GM12878 (cell line): ENCODE results near the gene RPL19. TPM values are rescaled to one million over a fixed set of nuclear protein-coding genes. Genes with fewer than 3 reads are reported as not detected.

Experiments used
- ATAC-seq: fragments of 200-7000 bp; cut with Tn5 transposase; 3 replicates; pipeline ENCODE4 v1.9.1; 2020; ENCODE audit warnings: mild to moderate bottlenecking, moderate library complexity
- BruUV-seq: library from RNA; stranded (reverse); fragments of 400-500 nt; replicated peaks from 2 replicates; lab custom pipeline; 2021; lab: Mats Ljungman, UMichigan
- CTCF ChIA-PET: fragments of 300-600 bp; sonication (Branson Sonifier 250); formaldehyde crosslinking; extraction: SDS; loops from one replicate; lab custom pipeline; 2021; ENCODE audit warnings: inconsistent platforms; lab: Yijun Ruan, JAX
- POLR2A ChIA-PET: fragments of 350-600 bp; formaldehyde crosslinking; extraction: SDS; loops from one replicate; lab custom pipeline; 2021; ENCODE audit warnings: inconsistent platforms; lab: Charles Lee
- RAD21 ChIA-PET: fragments of 300-600 bp; sonication (Branson Sonifier 250); formaldehyde crosslinking; loops from one replicate; lab custom pipeline; 2023; ENCODE audit warnings: antibody characterized with exemption; ENCODE audit not compliant: unreplicated experiment; lab: Charles Lee
- SMC1A ChIA-PET: fragments of 300-600 bp; sonication (Branson Sonifier 250); formaldehyde crosslinking; loops from one replicate; lab custom pipeline; 2023; ENCODE audit not compliant: unreplicated experiment, uncharacterized antibody; lab: Charles Lee
- DNase-seq: peaks from one replicate; pipeline ENCODE4 v3.0.0-alpha.2; 2011; ENCODE audit warnings: low read depth, low spot score
- FAIRE-seq: peaks from 3 replicates; lab custom pipeline; 2011; peaks lifted over from hg19 to GRCh38; lab: Jason Lieb, UNC
- H2AFZ ChIP-seq: 2 replicates; pipeline ENCODE4 v1.6.0; 2011; ENCODE audit warnings: low read depth, low read length, control low read depth; ENCODE audit not compliant: control insufficient read depth
- H3K27ac ChIP-seq: 2 replicates; pipeline ENCODE4 v1.5.1; 2011; ENCODE audit warnings: control low read depth; ENCODE audit not compliant: control insufficient read depth, insufficient read depth
- H3K27me3 ChIP-seq, 2 experiments: replicated peaks in 1 of 2; 2 replicates each; pipeline versions ENCODE4 v1.6.0 to v1.6.1; 2011; ENCODE audit warnings: low read length in 1 of 2; ENCODE audit not compliant: control insufficient read depth in 2 of 2, insufficient read depth in 2 of 2
- H3K36me3 ChIP-seq, 2 experiments: 2 replicates each; pipeline ENCODE4 v1.5.1; 2011; ENCODE audit warnings: low read length in 1 of 2; ENCODE audit not compliant: control insufficient read depth in 2 of 2, insufficient read depth in 2 of 2
- H3K4me1 ChIP-seq: 2 replicates; pipeline ENCODE4 v1.6.1; 2011; ENCODE audit warnings: mild to moderate bottlenecking, low read length, moderate library complexity, mixed read lengths; ENCODE audit not compliant: control insufficient read depth, insufficient read depth
- H3K4me2 ChIP-seq: 2 replicates; pipeline ENCODE4 v1.6.0; 2011; ENCODE audit warnings: control low read depth; ENCODE audit not compliant: control insufficient read depth, insufficient read depth
- H3K4me3 ChIP-seq: fragments of 200-600 bp; sonication (generic); 2 replicates; pipeline ENCODE4 v1.5.1; 2016
- H3K79me2 ChIP-seq: 2 replicates; pipeline ENCODE4 v1.6.0; 2011; ENCODE audit warnings: low read length; ENCODE audit not compliant: control insufficient read depth, insufficient read depth
- H3K9ac ChIP-seq: 2 replicates; pipeline ENCODE4 v1.8.0; 2011; ENCODE audit warnings: low read length, control low read depth, mixed read lengths; ENCODE audit not compliant: control insufficient read depth, insufficient read depth
- H3K9me3 ChIP-seq: replicated peaks from 3 replicates; pipeline ENCODE4 v1.5.1; 2011; ENCODE audit warnings: mild to moderate bottlenecking, low read length; ENCODE audit not compliant: control insufficient read depth, insufficient read depth
- H4K20me1 ChIP-seq: 2 replicates; pipeline ENCODE4 v1.6.0; 2011; ENCODE audit not compliant: control insufficient read depth, insufficient read depth
- BCLAF1 ChIP-seq: fragments of 450-650 bp; IDR thresholded peaks from 2 replicates; pipeline ENCODE4 v1.6.1; 2017; ENCODE audit warnings: antibody characterized with exemption, mild to moderate bottlenecking, moderate library complexity
- CEBPZ ChIP-seq: fragments of 150-350 bp; IDR thresholded peaks from 2 replicates; pipeline ENCODE4 v1.6.1; 2016; ENCODE audit warnings: low read depth, low read length
- EGR1 ChIP-seq, 2 experiments: IDR thresholded peaks; 1 replicate in 1 of 2; 2 replicates in 1 of 2; pipeline ENCODE4 v1.6.1; 2011 to 2012; ENCODE audit warnings: low read depth in 2 of 2, low read length in 2 of 2, borderline replicate concordance in 1 of 2, mild to moderate bottlenecking in 1 of 2, moderate library complexity in 1 of 2
- IRF5 ChIP-seq: fragments of 450-650 bp; IDR thresholded peaks from 2 replicates; pipeline ENCODE4 v1.6.1; 2017; ENCODE audit warnings: borderline replicate concordance
- MTA3 ChIP-seq: IDR thresholded peaks from 2 replicates; pipeline ENCODE4 v1.6.1; 2012; ENCODE audit warnings: low read length, inconsistent platforms, borderline replicate concordance
- PKNOX1 ChIP-seq: fragments of 450-650 bp; IDR thresholded peaks from 2 replicates; pipeline ENCODE4 v1.6.1; 2016; ENCODE audit warnings: mild to moderate bottlenecking
- SREBF2 ChIP-seq: IDR thresholded peaks from 2 replicates; pipeline ENCODE4 v1.6.1; 2012; ENCODE audit warnings: mild to moderate bottlenecking, low read length
- SRF ChIP-seq, 2 experiments: IDR thresholded peaks; 2 replicates each; pipeline ENCODE4 v1.6.1; 2011; ENCODE audit warnings: low read depth in 2 of 2, low read length in 2 of 2, mild to moderate bottlenecking in 1 of 2, moderate library complexity in 1 of 2
- ZBTB33 ChIP-seq: fragments of 450-650 bp; IDR thresholded peaks from 2 replicates; pipeline ENCODE4 v1.6.1; 2017; ENCODE audit warnings: mild to moderate bottlenecking
- WGBS: methylation state at CpG from one replicate; pipeline ENCODE4 v1.1.6; 2016; ENCODE audit warnings: low lambda C conversion rate; ENCODE audit not compliant: insufficient replicate concordance, insufficient coverage; ENCODE audit errors: missing lambda C conversion rate; 5-methylcytosine and 5-hydroxymethylcytosine counted together
- in situ Hi-C: fragments of 300-500 bp; cut with MboI; formaldehyde crosslinking; loops from 9 replicates; pipeline ENCODE4 v1.14.3; 2018; ENCODE audit warnings: mixed read lengths
- intact Hi-C: fragments of 100-400 bp; cut with micrococcal nuclease; formaldehyde crosslinking; loops from one replicate; pipeline ENCODE4 v1.14.2; 2022; ENCODE audit not compliant: unreplicated experiment
- polyA plus RNA-seq, 11 experiments: library from polyadenylated mRNA; depleted of rRNA in 4 of 11; unstranded in 6 of 11; stranded (reverse) in 5 of 11; fragments of >200 nt; fragmentation: Nextera tagmentation in 4 of 11; fragmentation: Illumina TruSeq in 1 of 11; extraction: Ambion mirVana in 4 of 11; extraction: Trizol in 1 of 11; gene quantifications; 1 replicate in 1 of 11; 2 replicates in 10 of 11; pipeline versions ENCODE4 v1.2.1 to v1.2.3, GENCODE V29; 2011 to 2016; ENCODE audit warnings: inconsistent platforms in 2 of 11, missing spikeins in 2 of 11, low read depth in 1 of 11
- total RNA-seq, 4 experiments: library from RNA; depleted of rRNA in 3 of 4; stranded (reverse); fragments of >200 nt in 3 of 4; fragmentation: Illumina TruSeq in 1 of 4; extraction: Trizol in 1 of 4; gene quantifications; 2 replicates each; pipeline versions ENCODE4 v1.2.1 to v1.2.3, GENCODE V29; 2013 to 2021

RPL19 gene
- total and polyA plus RNA-seq, 10 of the 15 experiments (the other 5 are each of a cell fraction or from before 2014, with no cell fraction given): 1,862 to 5,536 (median 3,836) TPM

- TF ChIP-seq PKNOX1: no peak
- TF ChIP-seq BCLAF1: no peak
Observed at GRCh38 chr17:39225959-39226683, 26.0 kb downstream of the RPL19 start (continued).

- TF ChIP-seq SREBF2 (no peak), IRF5 (no peak), ZBTB33 (no peak), SRF (IDR thresholded peaks at IDR 0.05; ENCODE audit: low read depth in 2 of 2, low read length in 2 of 2) (no peak), EGR1 (IDR thresholded peaks at IDR 0.05; ENCODE audit: borderline replicate concordance in 1 of 2, low read depth in 2 of 2, low read length in 2 of 2) (no peak), CEBPZ (no peak), MTA3 (no peak)
- Histone ChIP-seq H3K79me2 (no peaks in the 10 kb centered on the region), H3K9ac (no peak overlapping the region), H3K4me2 (no peak overlapping the region), H3K4me1 (no peaks in the 10 kb centered on the region), H2AFZ (no peak overlapping the region), H3K4me3 (no peak overlapping the region), H4K20me1 (no peaks in the 10 kb centered on the region), H3K27me3 (peaks cover 4 to 8% of the 10 kb centered on the region in 2 experiments; a peak in 3 of 4 replicates), H3K9me3 (no peaks in the 10 kb centered on the region), H3K27ac (no peak overlapping the region), H3K36me3 (no peaks in the 10 kb centered on the region)
- in situ Hi-C loops (no loop called here), intact Hi-C loops (no loop called here)
- DNase-seq (no peak), ATAC-seq (no peak), FAIRE-seq (no peak)
- CTCF ChIA-PET: interaction anchor here (1.3 to 1.4 kb wide), 2 partner anchors 19 to 21 kb away, joined by 3 read pairs; no protein-coding TSS in a partner anchor
- SMC1A ChIA-PET: no interaction called here
- BruUV-seq: no TSS peak
- POLR2A ChIA-PET: no interaction called here
- RAD21 ChIA-PET: no interaction called here
- 0% methylated on average over 2 of the region's 2 CpGs for WGBS
Observed at GRCh38 chr17:39227364-39227919, 27.4 kb downstream of the RPL19 start.
